ENCODE measurements around the gene RNF207. TPM values are rescaled to one million over a fixed set of nuclear protein-coding genes. Genes with fewer than 3 reads are reported as not detected.

The RNF207 gene
- total RNA-seq, 1 donor from 2014 or later, result 19.4 TPM

GRCh38 chr1:6170116-6170741 lies 35.7 kb upstream of the RNF207 start:
- H3K4me1 ChIP-seq, result no peaks in the 10 kb centered on the region
- H3K36me3 ChIP-seq, result no peaks in the 10 kb centered on the region
- no peak for DNase-seq (ENCODE audit: extremely low spot score in 2 of 2)
- no peak overlapping the region for H3K27ac ChIP-seq
- no peak overlapping the region for H3K4me3 ChIP-seq
- H3K27me3 ChIP-seq, result no peaks in the 10 kb centered on the region
- intact Hi-C loops (cut with DNase I), result no loop called here
- TF ChIP-seq CTCF (IDR thresholded peaks at IDR 0.05) (no peak), POLR2AphosphoS5 (IDR thresholded peaks at IDR 0.05; ENCODE audit: insufficient read depth in 1 of 2, low read depth in 1 of 2) (no peak), POLR2A (IDR thresholded peaks at IDR 0.05) (no peak)
- H3K9me3 ChIP-seq, result no peaks in the 10 kb centered on the region

- TF ChIP-seq CTCF (IDR thresholded peaks at IDR 0.05), result no peak
- TF ChIP-seq POLR2AphosphoS5 (IDR thresholded peaks at IDR 0.05; ENCODE audit: insufficient read depth in 1 of 2, low read depth in 1 of 2), result no peak
- TF ChIP-seq POLR2A (IDR thresholded peaks at IDR 0.05), result no peak
- H3K9me3 ChIP-seq, result no peaks in the 10 kb centered on the region
- no peak for DNase-seq (ENCODE audit: extremely low spot score in 2 of 2)
- no peaks in the 10 kb centered on the region for H3K4me1 ChIP-seq
- H3K36me3 ChIP-seq, result no peaks in the 10 kb centered on the region
- no peak overlapping the region for H3K4me3 ChIP-seq
- H3K27ac ChIP-seq, result no peak overlapping the region
- intact Hi-C loops (cut with DNase I), result no loop called here
- no peaks in the 10 kb centered on the region for H3K27me3 ChIP-seq
Measured at GRCh38 chr1:6170742-6171201, 35.1 kb upstream of the RNF207 start.

GRCh38 chr1:6171548-6172124 lies 34.3 kb upstream of the RNF207 start:
- TF ChIP-seq POLR2AphosphoS5 (IDR thresholded peaks at IDR 0.05; ENCODE audit: insufficient read depth in 1 of 2, low read depth in 1 of 2) (no peak), CTCF (IDR thresholded peaks at IDR 0.05) (no peak), POLR2A (IDR thresholded peaks at IDR 0.05) (no peak)
- Histone ChIP-seq H3K27me3 (no peaks in the 10 kb centered on the region), H3K27ac (no peak overlapping the region), H3K36me3 (no peaks in the 10 kb centered on the region), H3K4me1 (no peaks in the 10 kb centered on the region), H3K9me3 (no peaks in the 10 kb centered on the region), H3K4me3 (no peak overlapping the region)
- intact Hi-C loops (cut with DNase I), result no loop called here
- no peak for DNase-seq (ENCODE audit: extremely low spot score in 2 of 2)

- no peaks in the 10 kb centered on the region for H3K27me3 ChIP-seq
- H3K4me3 ChIP-seq, result no peak overlapping the region
- TF ChIP-seq POLR2A (IDR thresholded peaks at IDR 0.05) (no peak), CTCF (IDR thresholded peaks at IDR 0.05) (no peak), POLR2AphosphoS5 (IDR thresholded peaks at IDR 0.05; ENCODE audit: insufficient read depth in 1 of 2, low read depth in 1 of 2) (no peak)
- no peaks in the 10 kb centered on the region for H3K9me3 ChIP-seq
- intact Hi-C loops (cut with DNase I), result no loop called here
- no peaks in the 10 kb centered on the region for H3K36me3 ChIP-seq
- no peak for DNase-seq (ENCODE audit: extremely low spot score in 2 of 2)
- H3K4me1 ChIP-seq, result no peaks in the 10 kb centered on the region
- no peak overlapping the region for H3K27ac ChIP-seq
Measured at GRCh38 chr1:6172549-6172948, 33.4 kb upstream of the RNF207 start.
